GM19395 (cell line): ENCODE measurements around the gene ULK2.
A peak's percentile ranks its signal among the peaks of the same experiment; 100 is the strongest.
"Not testable (repeated sequence)": the region's sequence is repeated elsewhere in the genome, so short reads cannot be mapped to it uniquely, and the experiment has no call there.

Source experiments
- ATAC-seq: cut with Tn5 transposase; IDR thresholded peaks from one replicate; pipeline ENCODE4 v1.9.1; 2021; ENCODE audit warnings: mild to moderate bottlenecking, moderate library complexity; ENCODE audit not compliant: unreplicated experiment

The ULK2 gene

DNA sequence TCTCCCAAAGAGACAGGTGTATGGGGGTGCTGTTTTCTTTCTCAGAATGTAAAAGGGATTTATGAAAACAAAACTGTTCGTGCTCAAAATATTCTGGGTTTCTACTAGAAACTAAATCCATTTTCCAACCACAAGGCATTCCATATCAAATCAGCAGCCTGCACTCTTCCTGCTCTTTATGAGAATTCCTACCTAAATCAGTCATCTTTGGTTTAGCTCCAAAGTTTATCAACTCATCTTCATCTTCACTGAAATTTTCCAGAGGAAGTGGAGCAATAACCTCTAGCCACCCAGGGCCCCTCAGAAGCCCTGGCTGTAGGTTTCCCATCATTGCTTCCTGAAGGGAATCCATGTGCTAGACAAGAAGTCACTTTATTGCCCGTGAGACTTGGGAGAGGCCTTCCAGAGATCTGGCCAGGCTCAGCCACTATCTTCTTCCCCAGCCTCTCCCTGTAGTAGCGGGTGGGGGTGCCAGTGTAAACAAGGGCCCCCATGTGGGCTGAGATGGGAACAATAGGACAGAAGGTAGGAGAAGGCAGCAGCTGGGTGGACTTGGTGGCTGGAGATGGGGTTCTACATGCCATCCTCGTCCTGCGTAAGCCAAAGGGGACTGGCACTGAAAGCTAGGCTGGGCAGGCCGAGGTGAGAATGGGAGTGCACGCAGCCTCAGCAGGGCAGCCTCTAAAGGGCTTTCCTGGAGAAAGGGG, 97.6 kb downstream of the ULK2 start:
- ATAC-seq = no peak

- ATAC-seq = no peak
Observed at GRCh38 chr17:19768046-19768782, 99.5 kb downstream of the ULK2 start.

GRCh38 chr17:19766421-19767270, 101.1 kb downstream of the ULK2 start:
- peak; percentile 56 for ATAC-seq

GRCh38 chr17:19766016-19766415, 101.7 kb downstream of the ULK2 start:
- ATAC-seq = no peak

DNA sequence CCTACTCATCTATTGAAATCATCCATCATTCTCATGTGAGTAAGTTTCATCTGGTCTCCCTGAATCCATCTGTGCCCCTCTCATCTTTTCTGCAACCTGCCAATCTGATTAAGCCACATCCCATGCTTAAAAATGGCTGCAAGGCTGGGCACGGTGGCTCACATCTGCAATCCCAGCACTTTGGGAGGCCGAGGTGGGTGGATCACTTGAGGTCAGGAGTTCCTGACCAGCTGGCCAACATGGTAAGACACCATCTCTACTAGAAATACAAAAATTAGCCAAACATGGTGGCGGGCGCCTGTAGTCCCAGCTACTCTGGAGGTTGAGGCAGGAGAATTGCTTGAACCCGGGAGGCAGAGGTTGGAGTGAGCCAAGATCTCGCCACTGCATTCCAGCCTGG, 103.7 kb downstream of the ULK2 start:
- not testable (repeated sequence) for ATAC-seq

DNA sequence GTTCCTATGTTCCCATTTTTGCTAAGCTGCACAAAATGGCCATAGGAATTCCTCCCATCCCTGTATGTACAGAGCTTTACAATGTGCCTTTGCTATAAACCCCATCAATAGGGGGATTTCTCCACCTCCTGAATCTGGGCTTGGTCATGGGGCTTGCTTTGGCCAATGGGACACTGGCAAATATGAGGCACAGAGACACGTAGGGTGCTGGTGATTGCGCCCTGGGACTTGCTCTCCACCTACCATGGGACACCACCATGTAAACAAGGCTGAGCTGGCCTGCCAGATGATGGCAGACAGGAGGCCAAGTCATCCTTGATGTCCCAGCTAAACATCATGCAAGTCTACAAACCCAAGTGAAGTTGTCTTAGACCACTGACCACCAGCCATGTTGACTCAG, 104.3 kb downstream of the ULK2 start:
- ATAC-seq = no peak

DNA sequence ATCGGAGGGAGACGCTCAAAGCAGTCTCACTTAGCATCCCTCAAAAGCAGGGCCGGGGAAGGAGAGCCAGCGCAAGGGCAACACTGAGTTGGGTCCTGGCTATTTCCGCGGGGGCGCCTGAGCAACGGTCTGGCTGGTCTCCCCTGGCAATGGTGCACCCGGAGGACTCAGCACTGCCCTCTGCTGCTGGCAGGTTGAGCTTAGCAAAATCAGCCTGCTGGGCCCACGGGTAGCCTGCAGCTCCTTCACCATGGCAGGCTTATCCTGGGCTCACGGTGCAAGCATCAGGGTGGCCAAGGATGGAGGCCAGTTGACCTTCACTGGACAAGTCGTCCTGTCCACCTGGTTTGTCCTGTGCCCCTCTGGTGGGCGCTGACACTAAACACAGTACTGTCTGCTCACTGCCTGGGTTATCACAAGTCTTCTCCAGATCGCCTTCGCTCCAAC, 105.2 kb downstream of the ULK2 start:
- no peak for ATAC-seq

DNA sequence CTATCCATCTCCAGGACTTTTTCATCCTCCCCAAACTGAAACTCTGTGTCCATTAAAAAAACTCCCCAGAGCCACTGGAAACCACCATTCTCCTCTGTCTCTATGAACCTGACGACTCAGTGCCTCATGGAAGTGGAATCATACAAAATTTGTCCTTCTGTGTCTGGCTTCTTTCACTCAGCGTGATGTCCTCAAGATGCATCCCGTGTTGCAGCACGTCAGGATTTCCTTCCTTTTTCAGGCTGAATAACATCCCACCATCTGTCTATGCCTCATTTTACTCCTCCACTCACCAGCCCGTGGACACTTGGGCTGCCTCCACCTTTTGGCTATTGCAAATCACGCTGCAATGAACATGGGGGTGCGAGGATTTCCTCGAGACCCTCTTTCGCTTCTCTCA, 107.0 kb downstream of the ULK2 start:
- ATAC-seq = no peak

DNA sequence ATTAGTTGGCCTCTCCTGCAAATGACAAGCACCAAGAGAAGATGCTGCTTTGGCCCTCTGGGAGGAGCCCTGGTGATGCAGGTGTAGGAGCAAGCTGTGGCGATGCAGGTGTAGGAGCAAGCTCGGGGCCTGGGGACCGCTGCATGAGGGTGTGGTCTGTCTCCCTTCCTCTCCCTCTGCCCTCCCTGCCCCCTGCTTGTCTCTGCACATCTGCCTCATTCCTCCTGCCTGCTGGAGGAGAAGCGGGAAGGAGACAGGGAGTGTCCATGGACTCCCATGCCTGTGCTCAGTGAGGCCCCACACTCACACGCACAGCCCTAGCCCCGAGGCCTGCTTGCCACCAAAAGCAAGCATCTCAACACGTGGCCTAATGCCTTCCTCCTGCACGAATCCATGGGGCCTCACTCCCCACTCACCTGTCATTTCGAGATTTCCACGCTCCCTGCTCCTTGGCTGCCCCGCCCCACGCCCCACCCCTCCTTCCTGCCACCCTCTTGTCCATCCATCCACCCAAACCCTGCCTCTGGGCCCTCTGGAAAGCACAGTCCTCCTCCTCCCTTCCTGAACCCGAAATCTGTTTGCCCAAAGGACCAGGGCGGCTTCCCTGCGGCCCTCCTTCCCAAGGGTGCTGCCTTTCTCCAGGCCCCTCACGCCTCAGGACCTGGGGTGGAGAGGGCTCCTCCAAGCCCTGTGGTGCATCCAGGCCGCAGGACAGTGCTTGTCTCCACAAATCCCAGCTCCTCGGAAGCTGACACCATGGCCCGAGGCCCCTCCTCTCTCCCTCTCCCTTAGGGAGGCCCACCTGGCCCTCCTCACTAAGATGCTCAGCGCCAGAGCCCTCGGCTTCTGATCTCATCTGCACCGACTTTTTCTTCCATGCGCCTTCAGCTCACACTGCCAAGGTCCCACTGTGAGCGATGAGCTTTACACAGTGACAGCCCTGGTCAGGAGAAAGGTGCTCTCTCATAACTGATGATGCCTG, 107.9 kb downstream of the ULK2 start:
- no peak for ATAC-seq

GRCh38 chr17:19757536-19758180, 110.1 kb downstream of the ULK2 start:
- no peak for ATAC-seq

GRCh38 chr17:19756546-19756945, 111.2 kb downstream of the ULK2 start:
- ATAC-seq = no peak

- no peak for ATAC-seq
Observed at GRCh38 chr17:19755821-19756510, 111.8 kb downstream of the ULK2 start.

- no peak for ATAC-seq
Observed at GRCh38 chr17:19755392-19755791, 112.3 kb downstream of the ULK2 start.

- ATAC-seq = no peak
Observed at GRCh38 chr17:19753661-19754463, 113.9 kb downstream of the ULK2 start.

- no peak for ATAC-seq
Observed at GRCh38 chr17:19753051-19753509, 114.7 kb downstream of the ULK2 start.

DNA sequence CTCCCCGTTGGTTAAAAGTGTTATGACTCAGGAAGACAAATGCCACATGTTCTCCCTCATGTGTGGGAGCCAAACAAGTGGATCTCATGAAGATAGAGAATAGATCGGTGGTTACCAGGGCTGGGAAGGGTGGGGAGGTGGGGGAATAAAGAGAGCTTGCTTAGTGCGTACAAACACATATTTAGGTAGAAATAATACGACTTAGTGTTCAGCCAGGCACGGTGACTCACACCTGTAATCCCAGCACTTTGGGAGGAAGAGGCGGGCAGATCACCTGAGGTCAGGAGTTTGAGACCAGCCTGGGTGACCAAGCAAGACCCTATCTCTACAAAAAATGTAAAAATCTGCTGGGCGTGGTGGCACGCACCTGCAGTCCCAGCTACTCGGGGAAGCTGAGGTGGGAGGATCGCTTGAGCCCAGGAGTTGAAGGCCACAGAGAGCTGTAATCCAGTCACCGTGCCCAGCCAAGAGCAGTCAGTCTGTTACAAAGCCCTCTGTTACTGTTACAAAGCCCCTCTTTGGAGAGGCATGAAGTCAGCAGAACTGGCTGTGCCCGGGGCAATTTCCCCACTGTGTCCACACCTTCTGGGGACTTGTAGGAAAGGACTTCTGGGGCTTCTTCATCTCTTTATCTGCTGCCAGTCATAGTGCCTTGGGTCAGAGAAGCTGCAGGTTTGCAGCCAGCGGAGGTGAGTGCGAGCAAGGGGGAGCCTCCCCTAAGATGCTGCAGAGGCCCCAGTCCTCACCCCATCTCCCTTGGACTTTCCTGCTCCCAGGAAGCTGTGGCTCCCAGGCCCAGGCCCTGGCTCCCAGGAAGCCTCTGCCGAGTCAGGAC, 115.3 kb downstream of the ULK2 start:
- no peak for ATAC-seq

GRCh38 chr17:19750835-19751234, 116.9 kb downstream of the ULK2 start:
- ATAC-seq = no peak
